HCT116 (cell line): ENCODE measurements around the gene RUVBL1. TPM values are rescaled to one million over a fixed set of nuclear protein-coding genes. Genes with fewer than 3 reads are reported as not detected.
A peak's percentile ranks its signal among the peaks of the same experiment; 100 is the strongest.

ENCODE experiments used
- ATAC-seq: fragments of 200-7000 bp; cut with Tn5 transposase; 2 replicates; pipeline ENCODE4 v1.9.1; 2020; ENCODE audit warnings: mild to moderate bottlenecking, moderate library complexity
- BruUV-seq: library from RNA; stranded (reverse); fragments of 400-500 nt; replicated peaks from 2 replicates; lab custom pipeline; 2021; lab: Mats Ljungman, UMichigan
- CTCF ChIA-PET: fragments of 300-600 bp; sonication (Branson Sonifier 250); formaldehyde crosslinking; loops from one replicate; lab custom pipeline; 2021; ENCODE audit warnings: antibody characterized with exemption; lab: Charles Lee
- POLR2A ChIA-PET: fragments of 300-600, 350-600 bp; sonication (Branson Sonifier 250); formaldehyde crosslinking; loops from one replicate; lab custom pipeline; 2021; ENCODE audit warnings: antibody characterized with exemption; lab: Charles Lee
- RAD21 ChIA-PET, 2 experiments: fragments of 300-600 bp; sonication (Branson Sonifier 250); formaldehyde crosslinking; loops; one replicate each; lab custom pipeline; 2023; ENCODE audit warnings: low total read pairs in 2 of 2; ENCODE audit not compliant: uncharacterized antibody in 2 of 2, unreplicated experiment in 2 of 2, low non-redundant PET in 1 of 2; lab: Charles Lee
- DNase-seq: peaks from one replicate; pipeline ENCODE4 v3.0.0-alpha.2; 2010; ENCODE audit warnings: low read depth, low spot score
- H2AFZ ChIP-seq: fragments of 200-600 bp; shearing (Covaris generic), sonication (generic); 2 replicates; pipeline ENCODE4 v1.6.1; 2017; ENCODE audit warnings: low read depth, mixed run types, mixed read lengths, antibody characterized with exemption, low read length; ENCODE audit not compliant: poor library complexity, severe bottlenecking
- H3K27ac ChIP-seq: 2 replicates; pipeline ENCODE4 v1.5.1; 2012; ENCODE audit warnings: low read depth, low read length
- H3K27me3 ChIP-seq: fragments of 200-600 bp; sonication (generic); 2 replicates; pipeline ENCODE4 v1.6.1; 2016; ENCODE audit warnings: mixed run types, low read length, mixed read lengths; ENCODE audit not compliant: insufficient read depth
- H3K36me3 ChIP-seq, 2 experiments: fragments of 200-500 bp in 1 of 2; fragments of 200-600 bp in 1 of 2; sonication (Bioruptor generic) in 1 of 2; sonication (generic) in 1 of 2; 2 replicates each; pipeline versions ENCODE4 v1.5.1 to v1.6.1; 2014 to 2016; ENCODE audit warnings: low read length in 2 of 2, inconsistent platforms in 1 of 2, mixed read lengths in 1 of 2, mixed run types in 1 of 2; ENCODE audit not compliant: insufficient read depth in 2 of 2, control insufficient read depth in 1 of 2
- H3K4me1 ChIP-seq, 2 experiments: fragments of 200-600 bp in 1 of 2; sonication (generic) in 1 of 2; 2 replicates each; pipeline versions ENCODE4 v1.5.1 to v1.6.1; 2012 to 2017; ENCODE audit warnings: low read length in 2 of 2, inconsistent platforms in 1 of 2, mild to moderate bottlenecking in 1 of 2, mixed read lengths in 1 of 2, mixed run types in 1 of 2, moderate library complexity in 1 of 2; ENCODE audit not compliant: insufficient read depth in 2 of 2, control insufficient read depth in 1 of 2
- H3K4me2 ChIP-seq: fragments of 200-600 bp; sonication (generic); 2 replicates; pipeline ENCODE4 v1.6.1; 2017; ENCODE audit warnings: mixed run types, low read length, mixed read lengths
- H3K4me3 ChIP-seq, 2 experiments: fragments of 200-600 bp in 1 of 2; sonication (generic) in 1 of 2; replicated peaks in 1 of 2; 2 replicates each; pipeline ENCODE4 v1.5.1; 2011 to 2016; ENCODE audit warnings: low read length in 2 of 2, control low read depth in 1 of 2, low read depth in 1 of 2, mild to moderate bottlenecking in 1 of 2, mixed read lengths in 1 of 2, mixed run types in 1 of 2
- H3K79me2 ChIP-seq: fragments of 200-600 bp; sonication (generic); 2 replicates; pipeline ENCODE4 v1.6.1; 2017; ENCODE audit warnings: mild to moderate bottlenecking, mixed run types, low read length, moderate library complexity, mixed read lengths; ENCODE audit not compliant: insufficient read depth
- H3K9ac ChIP-seq: fragments of 200-600 bp; sonication (generic); 2 replicates; pipeline ENCODE4 v1.6.1; 2016; ENCODE audit warnings: low read length, mixed read lengths
- H3K9me2 ChIP-seq: fragments of 200-600 bp; sonication (generic), shearing (Covaris generic); 2 replicates; pipeline ENCODE4 v1.6.1; 2017; ENCODE audit warnings: mixed run types, mild to moderate bottlenecking, moderate library complexity; ENCODE audit not compliant: insufficient read depth
- H3K9me3 ChIP-seq, 2 experiments: fragments of 200-500 bp in 1 of 2; fragments of 200-600 bp in 1 of 2; sonication (Bioruptor generic) in 1 of 2; sonication (generic) in 1 of 2; 2 replicates each; pipeline ENCODE4 v1.6.1; 2014 to 2017; ENCODE audit warnings: low read length in 2 of 2, mixed read lengths in 2 of 2, inconsistent platforms in 1 of 2, low read depth in 1 of 2, mild to moderate bottlenecking in 1 of 2, mixed run types in 1 of 2, moderate library complexity in 1 of 2; ENCODE audit not compliant: control insufficient read depth in 1 of 2, insufficient read depth in 1 of 2
- H4K20me1 ChIP-seq: fragments of 200-600 bp; sonication (generic), shearing (Covaris generic); 2 replicates; pipeline ENCODE4 v1.6.1; 2017; ENCODE audit warnings: mixed run types, mild to moderate bottlenecking, moderate library complexity; ENCODE audit not compliant: insufficient read depth
- ELF1 ChIP-seq: IDR thresholded peaks from 2 replicates; pipeline ENCODE4 v1.6.1; 2012; ENCODE audit warnings: low read depth, borderline replicate concordance
- JUND ChIP-seq: IDR thresholded peaks from 2 replicates; pipeline ENCODE4 v1.6.1; 2012
- POLR2AphosphoS5 ChIP-seq: IDR thresholded peaks from 2 replicates; pipeline ENCODE4 v1.6.1; 2011; ENCODE audit warnings: mild to moderate bottlenecking, low read depth, low read length, moderate library complexity
- RAD21 ChIP-seq: IDR thresholded peaks from 2 replicates; pipeline ENCODE4 v1.6.1; 2012; ENCODE audit warnings: low read depth, mild to moderate bottlenecking
- REST ChIP-seq: IDR thresholded peaks from 2 replicates; pipeline ENCODE4 v1.6.1; 2012; ENCODE audit warnings: low read depth
- SP1 ChIP-seq: IDR thresholded peaks from 2 replicates; pipeline ENCODE4 v1.6.1; 2012; ENCODE audit warnings: low read depth
- TCF7L2 ChIP-seq: IDR thresholded peaks from 2 replicates; pipeline ENCODE4 v1.7.0; 2011; ENCODE audit warnings: borderline replicate concordance, inconsistent platforms; ENCODE audit not compliant: insufficient read depth, insufficient read length; ENCODE audit errors: extremely low read depth
- intact Hi-C: fragments of 100-400 bp; cut with micrococcal nuclease; formaldehyde crosslinking; loops from 2 replicates; pipeline ENCODE4 v1.10.0; 2022
- total RNA-seq: library from RNA; stranded (reverse); gene quantifications from one replicate; pipeline ENCODE4 v1.2.1, GENCODE V29; 2021; ENCODE audit not compliant: unreplicated experiment
- TF ChIP-seq, protein P1 (sequence below): IDR thresholded peaks from 2 replicates; pipeline ENCODE4 v1.6.1; 2011; ENCODE audit warnings: mild to moderate bottlenecking, low read length, moderate library complexity; ENCODE audit not compliant: insufficient replicate concordance; ENCODE audit errors: extremely low read depth

The RUVBL1 gene
- total RNA-seq, 1 experiment from 2014 or later = 129 TPM

DNA sequence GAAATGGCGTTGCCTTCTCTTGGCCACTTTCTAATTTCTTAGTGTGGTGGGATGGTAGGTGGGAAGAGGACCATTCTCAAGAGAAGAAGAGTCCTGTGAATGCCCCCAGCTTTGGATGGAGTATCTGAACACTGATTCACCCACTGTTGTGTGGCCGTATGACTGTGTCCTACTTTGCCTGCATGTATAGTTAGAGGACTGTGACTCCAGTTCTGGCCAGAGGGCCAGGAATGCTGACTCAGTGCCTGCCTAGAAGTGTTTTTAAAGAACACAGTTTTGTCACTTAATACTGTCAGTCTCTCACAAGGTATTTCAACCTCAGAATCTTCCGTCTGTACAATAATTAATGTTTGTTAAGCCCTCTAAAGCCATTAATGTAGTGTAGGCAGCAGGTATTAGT lies 69.2 kb downstream of the RUVBL1 start:
- peaks cover 65% of the 10 kb centered on the region for H3K79me2 ChIP-seq
- no peak overlapping the region for H2AFZ ChIP-seq
- peaks cover 10% of the 10 kb centered on the region; the same call in 1 of the 2 replicates for H4K20me1 ChIP-seq
- H3K9ac ChIP-seq = peak overlapping the region; percentile 81; the same call in 1 of the 2 replicates
- H3K4me1 ChIP-seq = peaks cover 6 to 21% of the 10 kb centered on the region in 2 experiments
- H3K9me2 ChIP-seq = no peaks in the 10 kb centered on the region
- no peak overlapping the region for H3K27ac ChIP-seq
- peak overlapping the region; percentile 86 for H3K4me2 ChIP-seq
- BruUV-seq = no TSS peak
- ATAC-seq = no peak
- H3K27me3 ChIP-seq = no peaks in the 10 kb centered on the region
- peaks cover 33 to 37% of the 10 kb centered on the region in 2 experiments; a peak in 3 of 4 replicates for H3K36me3 ChIP-seq
- 0 out of 4 replicates have a peak overlapping the region, but pooled peaks of 1 of the 2 experiments have one; percentile 86 for H3K4me3 ChIP-seq
- ChIA-PET POLR2A (no interaction called here), CTCF (no interaction called here), RAD21 (no interaction called here)
- no peak for TF ChIP-seq RAD21
- TF ChIP-seq POLR2AphosphoS5 = no peak
- TF ChIP-seq TCF7L2 = no peak
- TF ChIP-seq REST = no peak
- H3K9me3 ChIP-seq = no peaks in the 10 kb centered on the region
- no peak for DNase-seq
- intact Hi-C loops = loop anchor here (10.0 kb wide), 1 partner anchor 460 kb away; the partner anchor contains the start of genes MCM2 and TPRA1

GRCh38 chr3:128053614-128054013 lies 70.0 kb downstream of the RUVBL1 start:
- DNase-seq (no peak), ATAC-seq (no peak)
- Histone ChIP-seq H2AFZ (no peak overlapping the region), H3K9me3 (no peaks in the 10 kb centered on the region), H3K9me2 (no peaks in the 10 kb centered on the region), H3K27me3 (no peaks in the 10 kb centered on the region), H3K4me1 (peaks cover 6 to 21% of the 10 kb centered on the region in 2 experiments), H3K9ac (peak overlapping the region; percentile 81), H4K20me1 (peaks cover 10% of the 10 kb centered on the region; the same call in 1 of the 2 replicates), H3K36me3 (peaks cover 29 to 35% of the 10 kb centered on the region in 2 experiments; a peak in 3 of 4 replicates), H3K4me2 (peak overlapping the region; percentile 86), H3K79me2 (peaks cover 61% of the 10 kb centered on the region), H3K4me3 (peak overlapping the region; percentile 62 to 86), H3K27ac (no peak overlapping the region)
- intact Hi-C loops = loop anchor here (10.0 kb wide), 1 partner anchor 459 kb away; the partner anchor contains the start of genes MCM2 and TPRA1
- ChIA-PET RAD21 (no interaction called here), CTCF (no interaction called here), POLR2A (no interaction called here)
- BruUV-seq = no TSS peak
- TF ChIP-seq SP1 (no peak), JUND (no peak), REST (no peak), TCF7L2 (no peak), ELF1 (no peak), RAD21 (no peak)
- TF ChIP-seq, protein P1, sequence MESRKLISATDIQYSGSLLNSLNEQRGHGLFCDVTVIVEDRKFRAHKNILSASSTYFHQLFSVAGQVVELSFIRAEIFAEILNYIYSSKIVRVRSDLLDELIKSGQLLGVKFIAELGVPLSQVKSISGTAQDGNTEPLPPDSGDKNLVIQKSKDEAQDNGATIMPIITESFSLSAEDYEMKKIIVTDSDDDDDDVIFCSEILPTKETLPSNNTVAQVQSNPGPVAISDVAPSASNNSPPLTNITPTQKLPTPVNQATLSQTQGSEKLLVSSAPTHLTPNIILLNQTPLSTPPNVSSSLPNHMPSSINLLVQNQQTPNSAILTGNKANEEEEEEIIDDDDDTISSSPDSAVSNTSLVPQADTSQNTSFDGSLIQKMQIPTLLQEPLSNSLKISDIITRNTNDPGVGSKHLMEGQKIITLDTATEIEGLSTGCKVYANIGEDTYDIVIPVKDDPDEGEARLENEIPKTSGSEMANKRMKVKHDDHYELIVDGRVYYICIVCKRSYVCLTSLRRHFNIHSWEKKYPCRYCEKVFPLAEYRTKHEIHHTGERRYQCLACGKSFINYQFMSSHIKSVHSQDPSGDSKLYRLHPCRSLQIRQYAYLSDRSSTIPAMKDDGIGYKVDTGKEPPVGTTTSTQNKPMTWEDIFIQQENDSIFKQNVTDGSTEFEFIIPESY = no peak
